Central memory CD8-positive, alpha-beta T cell (primary cell): ENCODE results near the gene SAMHD1.
A peak's percentile ranks its signal among the peaks of the same experiment; 100 is the strongest.

ENCODE experiments used
- ATAC-seq: fragments of 150-1000 bp; cut with Tn5 transposase; replicated peaks from 2 replicates; pipeline ENCODE4 v1.10.0; 2022; ENCODE audit warnings: mild to moderate bottlenecking, moderate FRiP score, moderate number of reproducible peaks; ENCODE audit not compliant: poor library complexity, severe bottlenecking; ENCODE audit errors: extremely low read depth
- DNase-seq, 2 donors: peaks; one replicate each; pipeline ENCODE4 v3.0.0; 2021; ENCODE audit warnings: low spot score in 2 of 2
- H3K27ac Mint-ChIP-seq: one replicate; pipeline ENCODE4 v1.8.0; 2022; ENCODE audit warnings: low read depth, mild to moderate bottlenecking, moderate library complexity, mixed read lengths
- H3K27me3 Mint-ChIP-seq: one replicate; pipeline ENCODE4 v1.8.0; 2022; ENCODE audit warnings: mixed read lengths
- H3K36me3 Mint-ChIP-seq: one replicate; pipeline ENCODE4 v1.8.0; 2022; ENCODE audit warnings: mild to moderate bottlenecking, moderate library complexity, mixed read lengths; ENCODE audit not compliant: insufficient read depth
- H3K4me1 Mint-ChIP-seq: one replicate; pipeline ENCODE4 v1.8.0; 2022; ENCODE audit warnings: mixed read lengths
- H3K4me3 Mint-ChIP-seq: one replicate; pipeline ENCODE4 v1.8.0; 2022; ENCODE audit warnings: mild to moderate bottlenecking, moderate library complexity, mixed read lengths
- H3K9me3 Mint-ChIP-seq: one replicate; pipeline ENCODE4 v1.8.0; 2022; ENCODE audit warnings: mixed read lengths

The SAMHD1 gene

GRCh38 chr20:36891211-36891610, 60.3 kb downstream of the SAMHD1 start:
- Mint-ChIP-seq H3K9me3 (no peaks in the 10 kb centered on the region), H3K4me3 (no peak overlapping the region), H3K4me1 (peaks cover 23% of the 10 kb centered on the region), H3K36me3 (peaks cover 62% of the 10 kb centered on the region), H3K27me3 (no peaks in the 10 kb centered on the region), H3K27ac (no peak overlapping the region)
- no peak for ATAC-seq
- no peak for DNase-seq

- H3K27me3 Mint-ChIP-seq: no peaks in the 10 kb centered on the region
- H3K4me1 Mint-ChIP-seq: peaks cover 28% of the 10 kb centered on the region
- H3K27ac Mint-ChIP-seq: no peak overlapping the region
- ATAC-seq: no peak
- DNase-seq: no peak
- no peaks in the 10 kb centered on the region for H3K9me3 Mint-ChIP-seq
- peaks cover 58% of the 10 kb centered on the region for H3K36me3 Mint-ChIP-seq
- no peak overlapping the region for H3K4me3 Mint-ChIP-seq
Observed at GRCh38 chr20:36890586-36890985, 60.9 kb downstream of the SAMHD1 start.

GRCh38 chr20:36888880-36889516, 62.5 kb downstream of the SAMHD1 start:
- Mint-ChIP-seq H3K4me3 (no peak overlapping the region), H3K4me1 (peaks cover 24% of the 10 kb centered on the region)

GRCh38 chr20:36887752-36888090, 63.8 kb downstream of the SAMHD1 start:
- no peak overlapping the region for H3K27ac Mint-ChIP-seq
- no peak overlapping the region for H3K4me3 Mint-ChIP-seq
- peaks cover 38% of the 10 kb centered on the region for H3K36me3 Mint-ChIP-seq
- H3K27me3 Mint-ChIP-seq: no peaks in the 10 kb centered on the region
- no peak for DNase-seq
- H3K9me3 Mint-ChIP-seq: no peaks in the 10 kb centered on the region
- H3K4me1 Mint-ChIP-seq: peaks cover 24% of the 10 kb centered on the region
- ATAC-seq: no peak

More at GRCh38 chr20:36888880-36889516, 62.5 kb downstream of the SAMHD1 start:
- ATAC-seq (no peak), DNase-seq (no peak)
- Mint-ChIP-seq H3K9me3 (no peaks in the 10 kb centered on the region), H3K27me3 (no peaks in the 10 kb centered on the region), H3K36me3 (peaks cover 51% of the 10 kb centered on the region), H3K27ac (no peak overlapping the region)

DNA sequence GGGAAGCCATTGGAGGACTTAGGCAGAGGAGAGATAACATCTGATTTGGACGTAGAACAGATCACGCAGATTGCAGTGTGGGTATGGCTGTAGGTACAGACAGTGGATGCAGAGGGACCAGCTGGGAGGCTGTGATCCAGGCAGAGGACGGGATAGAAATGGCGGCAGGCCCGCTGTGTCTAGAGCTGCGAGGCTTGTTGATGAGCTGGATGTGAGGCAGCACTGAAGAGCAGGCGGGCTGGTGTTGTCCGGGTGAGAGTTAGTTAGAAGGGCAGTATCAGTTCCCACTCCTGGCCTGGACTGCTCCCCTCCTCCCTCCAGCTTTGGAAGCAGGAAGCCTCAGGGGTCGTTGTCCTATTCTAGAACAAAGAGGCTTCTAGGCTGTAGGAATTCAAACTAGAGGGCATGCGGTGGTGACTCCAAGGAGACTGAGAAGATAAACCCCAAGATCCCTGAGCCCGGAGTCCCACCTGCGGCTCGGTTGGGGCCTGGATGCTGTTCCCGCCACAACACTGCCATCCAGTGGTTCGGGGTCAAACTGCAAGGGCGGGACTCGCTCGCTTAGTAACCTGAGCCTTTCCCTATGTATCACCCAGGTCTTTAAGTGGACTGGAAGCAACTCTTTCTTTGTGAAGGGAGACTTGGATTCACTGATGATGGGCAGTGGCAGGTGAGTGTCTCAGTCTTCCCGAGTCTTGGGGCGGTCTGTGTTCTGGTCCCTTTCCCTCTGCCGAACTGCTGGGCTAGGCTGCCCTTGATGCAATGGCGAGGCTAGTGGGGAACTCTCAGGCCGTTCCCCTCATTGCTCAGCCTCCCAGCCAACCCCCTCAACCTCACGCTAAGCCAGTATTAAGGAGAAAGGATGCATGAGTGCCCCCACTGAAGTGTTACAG, 64.4 kb downstream of the SAMHD1 start:
- Mint-ChIP-seq H3K9me3 (no peaks in the 10 kb centered on the region), H3K27me3 (no peaks in the 10 kb centered on the region), H3K27ac (no peak overlapping the region), H3K4me3 (peak overlapping the region; percentile 7), H3K36me3 (peaks cover 34% of the 10 kb centered on the region), H3K4me1 (peaks cover 24% of the 10 kb centered on the region)
- DNase-seq: peak; percentile 66 to 73
- ATAC-seq: peak; percentile 89

DNA sequence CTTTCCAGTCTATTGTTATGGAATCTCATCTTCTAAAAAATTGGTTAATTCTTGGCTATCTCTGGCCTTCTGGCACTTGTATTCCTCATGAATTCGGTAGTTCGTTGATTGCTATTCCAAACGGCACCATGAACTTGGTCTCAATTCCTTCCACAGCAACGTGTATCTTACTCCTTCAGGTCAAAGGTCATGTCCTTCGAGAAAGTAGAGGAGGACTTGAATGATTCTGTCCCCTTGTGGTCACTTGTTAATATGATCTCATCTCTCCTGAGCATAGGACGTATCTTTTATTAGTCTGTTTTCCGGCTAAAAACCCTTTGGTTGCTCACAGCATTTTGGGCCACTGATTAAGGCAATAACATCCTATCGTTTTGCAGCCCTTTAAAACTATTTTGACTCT, 66.2 kb downstream of the SAMHD1 start:
- Mint-ChIP-seq H3K9me3 (no peaks in the 10 kb centered on the region), H3K4me1 (peaks cover 24% of the 10 kb centered on the region), H3K27me3 (no peaks in the 10 kb centered on the region), H3K4me3 (no peak overlapping the region), H3K27ac (no peak overlapping the region), H3K36me3 (peaks cover 16% of the 10 kb centered on the region)
- no peak for DNase-seq
- no peak for ATAC-seq

- Mint-ChIP-seq H3K4me1 (peaks cover 20% of the 10 kb centered on the region), H3K36me3 (peaks cover 5% of the 10 kb centered on the region), H3K4me3 (no peak overlapping the region), H3K27me3 (no peaks in the 10 kb centered on the region), H3K27ac (no peak overlapping the region), H3K9me3 (no peaks in the 10 kb centered on the region)
- DNase-seq: no peak
- ATAC-seq: no peak
Observed at GRCh38 chr20:36883977-36884535, 67.5 kb downstream of the SAMHD1 start.

GRCh38 chr20:36881888-36882287, 69.6 kb downstream of the SAMHD1 start:
- Mint-ChIP-seq H3K36me3 (peaks cover 1% of the 10 kb centered on the region), H3K27me3 (no peaks in the 10 kb centered on the region), H3K27ac (no peak overlapping the region), H3K4me3 (no peak overlapping the region), H3K9me3 (no peaks in the 10 kb centered on the region), H3K4me1 (peaks cover 10% of the 10 kb centered on the region)
- ATAC-seq: no peak
- DNase-seq: no peak

DNA sequence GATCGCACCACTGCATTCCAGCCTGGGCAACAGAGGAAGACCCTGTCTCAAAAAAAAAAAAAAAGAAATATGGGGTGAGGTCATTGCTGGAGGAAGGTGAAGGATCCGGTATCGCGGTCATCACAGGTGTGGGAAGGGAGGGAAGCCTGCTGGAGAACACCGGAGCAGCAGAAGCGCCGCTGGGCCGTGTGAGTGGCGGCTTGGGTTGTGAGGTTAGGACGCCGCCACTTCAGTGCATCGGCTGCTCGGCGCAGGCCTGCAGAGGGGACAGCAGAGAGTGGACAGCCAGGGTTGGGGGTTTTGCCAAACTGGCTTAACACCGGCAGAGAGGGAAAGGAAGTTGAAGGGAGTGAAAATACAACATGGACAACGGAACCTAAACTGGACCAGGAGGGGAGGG, 70.2 kb downstream of the SAMHD1 start:
- no peak overlapping the region for H3K4me3 Mint-ChIP-seq
- no peak for DNase-seq
- H3K4me1 Mint-ChIP-seq: peaks cover 6% of the 10 kb centered on the region
- no peaks in the 10 kb centered on the region for H3K9me3 Mint-ChIP-seq
- no peak for ATAC-seq
- peak overlapping the region; percentile 36 for H3K27ac Mint-ChIP-seq
- H3K27me3 Mint-ChIP-seq: no peaks in the 10 kb centered on the region
- H3K36me3 Mint-ChIP-seq: no peaks in the 10 kb centered on the region

DNA sequence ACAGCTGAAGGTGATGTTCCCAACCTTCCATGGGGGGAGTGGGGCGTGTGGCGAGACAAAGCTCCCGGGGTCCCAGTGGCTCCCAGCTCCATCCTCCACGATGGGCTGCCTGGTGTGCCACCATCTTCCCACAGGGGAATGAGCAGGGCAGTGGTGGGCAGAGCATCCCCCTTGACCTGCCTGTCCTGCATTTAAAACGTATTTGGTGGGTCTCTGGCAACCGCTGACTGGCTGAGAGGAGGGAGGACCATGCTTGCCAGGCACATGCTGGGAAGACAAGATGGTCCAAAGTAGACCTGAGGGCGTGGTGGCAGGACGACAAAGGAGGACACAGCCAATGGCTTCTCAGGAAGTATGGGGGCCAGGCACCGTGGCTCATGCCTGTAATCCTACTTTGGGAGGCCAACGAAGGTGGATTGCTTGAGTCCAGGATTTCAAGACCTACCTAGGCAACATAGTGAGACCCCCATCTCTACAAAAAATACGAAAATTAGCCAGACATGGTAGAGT, 70.7 kb downstream of the SAMHD1 start:
- H3K4me3 Mint-ChIP-seq: no peak overlapping the region
- peaks cover 3% of the 10 kb centered on the region for H3K4me1 Mint-ChIP-seq
- H3K27me3 Mint-ChIP-seq: no peaks in the 10 kb centered on the region
- H3K9me3 Mint-ChIP-seq: no peaks in the 10 kb centered on the region
- DNase-seq (no peak), ATAC-seq (no peak)
- H3K36me3 Mint-ChIP-seq: no peaks in the 10 kb centered on the region
- H3K27ac Mint-ChIP-seq: peak overlapping the region; percentile 36

- H3K36me3 Mint-ChIP-seq: no peaks in the 10 kb centered on the region
- DNase-seq: no peak
- H3K27me3 Mint-ChIP-seq: no peaks in the 10 kb centered on the region
- no peak overlapping the region for H3K27ac Mint-ChIP-seq
- ATAC-seq: no peak
- H3K4me1 Mint-ChIP-seq: no peaks in the 10 kb centered on the region
- no peak overlapping the region for H3K4me3 Mint-ChIP-seq
- H3K9me3 Mint-ChIP-seq: no peaks in the 10 kb centered on the region
Observed at GRCh38 chr20:36878941-36879340, 72.6 kb downstream of the SAMHD1 start.

- no peak for DNase-seq
- ATAC-seq: no peak
- Mint-ChIP-seq H3K4me3 (no peak overlapping the region), H3K27me3 (no peaks in the 10 kb centered on the region), H3K9me3 (no peaks in the 10 kb centered on the region), H3K27ac (no peak overlapping the region), H3K4me1 (no peaks in the 10 kb centered on the region), H3K36me3 (no peaks in the 10 kb centered on the region)
Observed at GRCh38 chr20:36876473-36876833, 75.1 kb downstream of the SAMHD1 start.
